DOHH2 (cell line): ENCODE results near the gene RBMS3.

ENCODE experiments used
- H3F3A ChIP-seq: fragments of 200-600 bp; sonication (generic), shearing (Covaris generic); 2 replicates; pipeline ENCODE4 v1.6.0; 2016; ENCODE audit warnings: antibody characterized with exemption, mild to moderate bottlenecking; ENCODE audit not compliant: control insufficient read depth, insufficient read depth
- H3K27ac ChIP-seq: fragments of 200-600 bp; sonication (generic); 2 replicates; pipeline ENCODE4 v1.5.1; 2014; ENCODE audit warnings: low read depth, mild to moderate bottlenecking, low read length, moderate library complexity
- H3K27me3 ChIP-seq: fragments of 200-600 bp; sonication (generic); 2 replicates; pipeline ENCODE4 v1.6.1; 2014; ENCODE audit warnings: mild to moderate bottlenecking, low read length, mixed read lengths; ENCODE audit not compliant: control insufficient read depth
- H3K36me3 ChIP-seq: fragments of 200-600 bp; sonication (generic); 2 replicates; pipeline ENCODE4 v1.6.1; 2014; ENCODE audit warnings: mild to moderate bottlenecking, low read length, moderate library complexity, mixed read lengths; ENCODE audit not compliant: control insufficient read depth
- H3K4me1 ChIP-seq: fragments of 200-600 bp; sonication (generic); 2 replicates; pipeline ENCODE4 v1.6.1; 2014; ENCODE audit warnings: mild to moderate bottlenecking, low read length, mixed read lengths; ENCODE audit not compliant: control insufficient read depth
- H3K4me2 ChIP-seq: fragments of 200-600 bp; sonication (generic); 2 replicates; pipeline ENCODE4 v1.6.0; 2014; ENCODE audit warnings: mild to moderate bottlenecking, low read length, moderate library complexity
- H3K4me3 ChIP-seq: fragments of 200-600 bp; sonication (generic); 2 replicates; pipeline ENCODE4 v1.5.1; 2014; ENCODE audit warnings: mild to moderate bottlenecking, low read length, mixed read lengths
- H3K79me2 ChIP-seq: fragments of 200-600 bp; sonication (generic); 2 replicates; pipeline ENCODE4 v1.6.1; 2014; ENCODE audit warnings: mild to moderate bottlenecking, low read length, mixed read lengths; ENCODE audit not compliant: control insufficient read depth
- H3K9me2 ChIP-seq: fragments of 200-600 bp; sonication (generic); replicated peaks from 2 replicates; pipeline ENCODE4 v1.6.1; 2014; ENCODE audit warnings: mild to moderate bottlenecking, low read length, mixed read lengths; ENCODE audit not compliant: control insufficient read depth
- H3K9me3 ChIP-seq: fragments of 200-600 bp; sonication (generic); 2 replicates; pipeline ENCODE4 v1.6.1; 2014; ENCODE audit warnings: antibody characterized with exemption, low read length, mixed read lengths; ENCODE audit not compliant: control insufficient read depth, insufficient read depth
- H4K20me1 ChIP-seq: fragments of 200-600 bp; sonication (generic); 2 replicates; pipeline ENCODE4 v1.6.0; 2014; ENCODE audit warnings: low read depth, mild to moderate bottlenecking, antibody characterized with exemption, low read length, moderate library complexity; ENCODE audit not compliant: control insufficient read depth, insufficient read depth
- EZH2phosphoT487 ChIP-seq: fragments of 200-600 bp; sonication (generic); IDR thresholded peaks from 2 replicates; pipeline ENCODE4 v1.6.1; 2017; ENCODE audit warnings: borderline replicate concordance, mild to moderate bottlenecking, antibody characterized with exemption, low read length, moderate library complexity, mixed read lengths
- TF ChIP-seq, protein P1 (sequence below): fragments of 200-600 bp; sonication (generic); IDR thresholded peaks from one replicate; pipeline ENCODE4 v1.5.1; 2014; ENCODE audit warnings: antibody characterized with exemption, mild to moderate bottlenecking, low read depth, low read length; ENCODE audit not compliant: poor library complexity, severe bottlenecking

RBMS3 gene

DNA sequence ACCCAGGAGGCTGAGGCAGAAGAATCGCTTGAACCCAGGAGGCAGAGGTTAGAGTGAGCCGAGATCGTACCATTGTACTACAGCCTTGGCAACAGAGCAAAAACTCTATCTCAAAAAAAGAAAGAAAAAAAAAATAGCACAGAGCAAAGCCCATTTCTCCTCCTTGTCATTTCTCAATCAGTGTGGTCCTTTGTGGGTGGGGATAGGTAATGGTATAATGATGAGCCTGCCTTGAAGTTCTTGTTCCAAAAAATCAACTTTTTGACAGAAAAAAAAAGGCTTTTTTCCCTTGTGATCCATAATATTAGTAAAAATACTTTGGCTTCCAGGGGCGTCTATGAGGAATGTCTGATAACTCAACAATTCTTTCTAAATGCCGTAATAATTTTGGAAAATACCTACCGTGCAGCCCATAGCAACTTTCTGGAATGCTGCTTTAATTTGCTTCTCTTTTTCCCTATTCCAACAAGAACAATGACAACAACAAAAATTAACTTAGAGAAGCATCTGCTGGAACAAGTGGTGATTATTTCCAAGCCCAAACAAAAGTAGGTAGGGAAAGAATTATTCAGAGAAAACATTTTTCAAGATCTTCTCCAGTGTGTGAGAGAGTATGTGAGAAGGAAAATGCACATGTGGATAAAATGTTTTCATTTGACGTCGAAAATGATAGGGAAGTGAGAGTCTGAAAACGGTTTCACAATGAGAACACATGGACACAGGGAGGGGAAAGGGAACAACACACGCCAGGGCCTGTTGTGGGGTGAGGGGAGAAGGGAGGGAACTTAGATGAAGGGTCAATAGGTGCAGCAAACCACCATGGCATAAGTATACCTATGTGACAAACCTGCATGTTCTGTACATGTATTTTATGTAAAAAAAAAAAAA, 337.8 kb downstream of the RBMS3 start:
- H3K79me2 ChIP-seq: no peaks in the 10 kb centered on the region
- no peaks in the 10 kb centered on the region for H3K36me3 ChIP-seq
- no peaks in the 10 kb centered on the region for H3K9me2 ChIP-seq
- no peaks in the 10 kb centered on the region for H3F3A ChIP-seq
- no peaks in the 10 kb centered on the region for H4K20me1 ChIP-seq
- no peak overlapping the region for H3K27ac ChIP-seq
- no peak overlapping the region for H3K4me2 ChIP-seq
- H3K9me3 ChIP-seq: no peaks in the 10 kb centered on the region
- H3K27me3 ChIP-seq: no peaks in the 10 kb centered on the region
- H3K4me3 ChIP-seq: no peak overlapping the region
- H3K4me1 ChIP-seq: peaks cover 4% of the 10 kb centered on the region
- TF ChIP-seq EZH2phosphoT487: no peak
- TF ChIP-seq, protein P1, sequence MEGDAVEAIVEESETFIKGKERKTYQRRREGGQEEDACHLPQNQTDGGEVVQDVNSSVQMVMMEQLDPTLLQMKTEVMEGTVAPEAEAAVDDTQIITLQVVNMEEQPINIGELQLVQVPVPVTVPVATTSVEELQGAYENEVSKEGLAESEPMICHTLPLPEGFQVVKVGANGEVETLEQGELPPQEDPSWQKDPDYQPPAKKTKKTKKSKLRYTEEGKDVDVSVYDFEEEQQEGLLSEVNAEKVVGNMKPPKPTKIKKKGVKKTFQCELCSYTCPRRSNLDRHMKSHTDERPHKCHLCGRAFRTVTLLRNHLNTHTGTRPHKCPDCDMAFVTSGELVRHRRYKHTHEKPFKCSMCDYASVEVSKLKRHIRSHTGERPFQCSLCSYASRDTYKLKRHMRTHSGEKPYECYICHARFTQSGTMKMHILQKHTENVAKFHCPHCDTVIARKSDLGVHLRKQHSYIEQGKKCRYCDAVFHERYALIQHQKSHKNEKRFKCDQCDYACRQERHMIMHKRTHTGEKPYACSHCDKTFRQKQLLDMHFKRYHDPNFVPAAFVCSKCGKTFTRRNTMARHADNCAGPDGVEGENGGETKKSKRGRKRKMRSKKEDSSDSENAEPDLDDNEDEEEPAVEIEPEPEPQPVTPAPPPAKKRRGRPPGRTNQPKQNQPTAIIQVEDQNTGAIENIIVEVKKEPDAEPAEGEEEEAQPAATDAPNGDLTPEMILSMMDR: no peak

DNA sequence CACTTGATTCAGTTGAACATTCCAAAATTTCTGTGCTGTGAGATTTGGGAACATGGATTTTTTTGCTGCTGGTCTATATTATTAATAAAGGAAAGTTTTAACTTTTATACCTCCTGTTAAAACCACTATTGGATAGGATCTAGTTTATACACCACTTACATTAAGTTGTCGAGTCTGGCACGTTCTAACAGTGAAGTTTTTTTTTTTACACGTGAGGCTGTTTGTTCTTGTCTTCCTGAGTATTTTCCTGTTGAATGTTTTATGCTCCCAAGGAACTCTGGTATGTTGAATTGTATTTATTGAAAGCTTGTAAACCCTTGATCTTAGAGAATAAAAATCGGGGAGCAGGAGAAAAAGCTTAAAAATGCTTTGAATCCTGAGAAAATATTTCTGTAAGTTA, 338.8 kb downstream of the RBMS3 start:
- no peaks in the 10 kb centered on the region for H3K79me2 ChIP-seq

DNA sequence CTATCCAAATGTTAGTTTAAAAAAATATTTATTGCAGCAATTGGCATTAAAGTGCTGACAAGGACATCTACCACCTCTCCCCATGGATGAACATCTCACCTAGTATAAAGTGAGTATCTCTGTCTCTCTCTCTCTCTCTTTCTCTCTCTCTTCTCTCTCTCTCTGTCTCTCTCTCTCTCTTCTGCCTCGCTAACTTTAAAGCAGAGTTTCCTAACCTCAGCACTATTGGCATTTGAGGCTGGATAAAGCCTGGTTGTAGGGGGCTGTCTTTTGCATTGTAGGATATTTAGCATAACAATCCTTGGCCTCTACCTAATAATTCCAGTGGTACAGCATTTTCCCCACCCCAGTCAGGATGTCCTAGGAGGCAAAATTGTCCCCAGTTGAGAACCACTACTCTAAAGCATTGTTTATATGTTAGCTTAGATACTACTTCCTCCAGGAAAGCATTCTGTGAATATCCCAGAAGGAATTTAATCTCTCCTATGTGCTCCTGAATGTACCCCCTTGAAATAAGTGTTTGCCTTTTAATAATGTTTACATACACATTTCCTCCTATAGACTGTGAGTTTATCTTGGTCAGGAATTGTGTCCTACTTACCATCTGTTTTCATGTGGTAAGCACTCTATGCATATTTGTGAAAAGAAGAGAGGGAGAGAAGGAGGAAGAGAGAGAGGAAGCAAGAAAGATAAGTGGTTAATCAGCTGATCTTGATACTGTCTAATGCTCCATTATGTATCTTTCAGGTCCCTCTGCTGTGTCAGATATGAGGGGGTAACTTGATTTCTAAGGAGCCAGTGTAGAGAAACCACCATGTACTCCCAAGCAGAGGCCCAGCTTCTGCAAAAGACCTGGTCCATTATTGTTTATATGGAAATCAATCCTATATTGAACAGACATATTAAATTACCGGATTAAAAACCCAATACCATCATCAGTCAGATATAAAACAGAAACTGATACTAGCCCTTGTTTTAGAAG, 346.6 kb downstream of the RBMS3 start:
- TF ChIP-seq EZH2phosphoT487: no peak
- TF ChIP-seq, protein P1: no peak
- H3K79me2 ChIP-seq: no peaks in the 10 kb centered on the region
- H3K27me3 ChIP-seq: no peaks in the 10 kb centered on the region
- no peaks in the 10 kb centered on the region for H4K20me1 ChIP-seq
- no peaks in the 10 kb centered on the region for H3F3A ChIP-seq
- H3K27ac ChIP-seq: no peak overlapping the region
- H3K4me1 ChIP-seq: no peaks in the 10 kb centered on the region
- H3K9me2 ChIP-seq: no peaks in the 10 kb centered on the region
- H3K36me3 ChIP-seq: no peaks in the 10 kb centered on the region
- H3K4me2 ChIP-seq: no peak overlapping the region
- no peaks in the 10 kb centered on the region for H3K9me3 ChIP-seq
- no peak overlapping the region for H3K4me3 ChIP-seq

More for the DNA sequence above, 338.8 kb downstream of the RBMS3 start:
- Histone ChIP-seq H3K36me3 (no peaks in the 10 kb centered on the region), H3K27ac (no peak overlapping the region), H3K4me3 (no peak overlapping the region), H4K20me1 (no peaks in the 10 kb centered on the region), H3K4me1 (peaks cover 4% of the 10 kb centered on the region), H3K27me3 (no peaks in the 10 kb centered on the region), H3K9me2 (no peaks in the 10 kb centered on the region), H3K4me2 (no peak overlapping the region), H3F3A (no peaks in the 10 kb centered on the region), H3K9me3 (no peaks in the 10 kb centered on the region)
- TF ChIP-seq, protein P1: no peak
- no peak for TF ChIP-seq EZH2phosphoT487
